ENCODE results near the gene SH3RF3.

The SH3RF3 gene

GRCh38 chr2:109318150-109318948, 189.3 kb downstream of the SH3RF3 start:
- DNase-seq = peak; percentile 20

GRCh38 chr2:109318949-109319342, 189.9 kb downstream of the SH3RF3 start:
- DNase-seq = no peak

- no peak for DNase-seq
These were observed 191.4 kb downstream of the SH3RF3 start for GRCh38 chr2:109320195-109320922.

GRCh38 chr2:109321570-109321969, 192.6 kb downstream of the SH3RF3 start:
- DNase-seq = no peak

GRCh38 chr2:109322111-109322510, 193.1 kb downstream of the SH3RF3 start:
- DNase-seq = no peak

GRCh38 chr2:109322641-109323040, 193.6 kb downstream of the SH3RF3 start:
- no peak for DNase-seq

- DNase-seq = no peak
These were observed 195.9 kb downstream of the SH3RF3 start for GRCh38 chr2:109324861-109325260.

GRCh38 chr2:109325570-109325969, 196.6 kb downstream of the SH3RF3 start:
- no peak for DNase-seq

- DNase-seq = no peak
These were observed 197.3 kb downstream of the SH3RF3 start for GRCh38 chr2:109326306-109326705.

- DNase-seq = no peak
These were observed 201.1 kb downstream of the SH3RF3 start for GRCh38 chr2:109330056-109330455.

- DNase-seq = no peak
These were observed 202.1 kb downstream of the SH3RF3 start for GRCh38 chr2:109331081-109331480.

GRCh38 chr2:109331896-109332848, 203.2 kb downstream of the SH3RF3 start:
- DNase-seq = no peak

- DNase-seq = no peak
These were observed 203.9 kb downstream of the SH3RF3 start for GRCh38 chr2:109332880-109333279.

- no peak for DNase-seq
These were observed 204.6 kb downstream of the SH3RF3 start for GRCh38 chr2:109333414-109334210.

- DNase-seq = no peak
These were observed 206.7 kb downstream of the SH3RF3 start for GRCh38 chr2:109335631-109336176.

GRCh38 chr2:109336296-109336695, 207.3 kb downstream of the SH3RF3 start:
- no peak for DNase-seq

GRCh38 chr2:109337221-109337620, 208.2 kb downstream of the SH3RF3 start:
- DNase-seq = no peak

- peak; percentile 29 for DNase-seq
These were observed 210.5 kb downstream of the SH3RF3 start for GRCh38 chr2:109339519-109339966.

GRCh38 chr2:109340381-109340780, 211.4 kb downstream of the SH3RF3 start:
- DNase-seq = no peak

GRCh38 chr2:109341355-109342255, 212.6 kb downstream of the SH3RF3 start:
- DNase-seq = no peak
